DOHH2 (cell line): Measurements from ENCODE around the gene PPP1R18.

Experiments used
- H3F3A ChIP-seq: fragments of 200-600 bp; sonication (generic), shearing (Covaris generic); 2 replicates; pipeline ENCODE4 v1.6.0; 2016; ENCODE audit warnings: antibody characterized with exemption, mild to moderate bottlenecking; ENCODE audit not compliant: control insufficient read depth, insufficient read depth
- H3K27ac ChIP-seq: fragments of 200-600 bp; sonication (generic); 2 replicates; pipeline ENCODE4 v1.5.1; 2014; ENCODE audit warnings: low read depth, mild to moderate bottlenecking, low read length, moderate library complexity
- H3K27me3 ChIP-seq: fragments of 200-600 bp; sonication (generic); 2 replicates; pipeline ENCODE4 v1.6.1; 2014; ENCODE audit warnings: mild to moderate bottlenecking, low read length, mixed read lengths; ENCODE audit not compliant: control insufficient read depth
- H3K36me3 ChIP-seq: fragments of 200-600 bp; sonication (generic); 2 replicates; pipeline ENCODE4 v1.6.1; 2014; ENCODE audit warnings: mild to moderate bottlenecking, low read length, moderate library complexity, mixed read lengths; ENCODE audit not compliant: control insufficient read depth
- H3K4me1 ChIP-seq: fragments of 200-600 bp; sonication (generic); 2 replicates; pipeline ENCODE4 v1.6.1; 2014; ENCODE audit warnings: mild to moderate bottlenecking, low read length, mixed read lengths; ENCODE audit not compliant: control insufficient read depth
- H3K4me2 ChIP-seq: fragments of 200-600 bp; sonication (generic); 2 replicates; pipeline ENCODE4 v1.6.0; 2014; ENCODE audit warnings: mild to moderate bottlenecking, low read length, moderate library complexity
- H3K4me3 ChIP-seq: fragments of 200-600 bp; sonication (generic); 2 replicates; pipeline ENCODE4 v1.5.1; 2014; ENCODE audit warnings: mild to moderate bottlenecking, low read length, mixed read lengths
- H3K79me2 ChIP-seq: fragments of 200-600 bp; sonication (generic); 2 replicates; pipeline ENCODE4 v1.6.1; 2014; ENCODE audit warnings: mild to moderate bottlenecking, low read length, mixed read lengths; ENCODE audit not compliant: control insufficient read depth
- H3K9me2 ChIP-seq: fragments of 200-600 bp; sonication (generic); replicated peaks from 2 replicates; pipeline ENCODE4 v1.6.1; 2014; ENCODE audit warnings: mild to moderate bottlenecking, low read length, mixed read lengths; ENCODE audit not compliant: control insufficient read depth
- H3K9me3 ChIP-seq: fragments of 200-600 bp; sonication (generic); 2 replicates; pipeline ENCODE4 v1.6.1; 2014; ENCODE audit warnings: antibody characterized with exemption, low read length, mixed read lengths; ENCODE audit not compliant: control insufficient read depth, insufficient read depth
- H4K20me1 ChIP-seq: fragments of 200-600 bp; sonication (generic); 2 replicates; pipeline ENCODE4 v1.6.0; 2014; ENCODE audit warnings: low read depth, mild to moderate bottlenecking, antibody characterized with exemption, low read length, moderate library complexity; ENCODE audit not compliant: control insufficient read depth, insufficient read depth
- EZH2phosphoT487 ChIP-seq: fragments of 200-600 bp; sonication (generic); IDR thresholded peaks from 2 replicates; pipeline ENCODE4 v1.6.1; 2017; ENCODE audit warnings: borderline replicate concordance, mild to moderate bottlenecking, antibody characterized with exemption, low read length, moderate library complexity, mixed read lengths
- TF ChIP-seq, protein P1 (sequence below): fragments of 200-600 bp; sonication (generic); IDR thresholded peaks from one replicate; pipeline ENCODE4 v1.5.1; 2014; ENCODE audit warnings: antibody characterized with exemption, mild to moderate bottlenecking, low read depth, low read length; ENCODE audit not compliant: poor library complexity, severe bottlenecking

Gene PPP1R18

GRCh38 chr6:30712441-30712945 lies 26.0 kb upstream of the PPP1R18 start:
- H3K27me3 ChIP-seq = no peaks in the 10 kb centered on the region
- peaks cover 82% of the 10 kb centered on the region for H3K36me3 ChIP-seq
- no peak overlapping the region for H3K4me2 ChIP-seq
- no peaks in the 10 kb centered on the region for H3K9me3 ChIP-seq
- no peaks in the 10 kb centered on the region for H3K9me2 ChIP-seq
- peaks cover 7% of the 10 kb centered on the region; the same call in 1 of the 2 replicates for H3F3A ChIP-seq
- peaks cover 28% of the 10 kb centered on the region for H3K4me1 ChIP-seq
- H3K4me3 ChIP-seq = no peak overlapping the region
- H3K79me2 ChIP-seq = peaks cover 20% of the 10 kb centered on the region
- no peak overlapping the region for H3K27ac ChIP-seq
- no peaks in the 10 kb centered on the region for H4K20me1 ChIP-seq
- TF ChIP-seq, protein P1, sequence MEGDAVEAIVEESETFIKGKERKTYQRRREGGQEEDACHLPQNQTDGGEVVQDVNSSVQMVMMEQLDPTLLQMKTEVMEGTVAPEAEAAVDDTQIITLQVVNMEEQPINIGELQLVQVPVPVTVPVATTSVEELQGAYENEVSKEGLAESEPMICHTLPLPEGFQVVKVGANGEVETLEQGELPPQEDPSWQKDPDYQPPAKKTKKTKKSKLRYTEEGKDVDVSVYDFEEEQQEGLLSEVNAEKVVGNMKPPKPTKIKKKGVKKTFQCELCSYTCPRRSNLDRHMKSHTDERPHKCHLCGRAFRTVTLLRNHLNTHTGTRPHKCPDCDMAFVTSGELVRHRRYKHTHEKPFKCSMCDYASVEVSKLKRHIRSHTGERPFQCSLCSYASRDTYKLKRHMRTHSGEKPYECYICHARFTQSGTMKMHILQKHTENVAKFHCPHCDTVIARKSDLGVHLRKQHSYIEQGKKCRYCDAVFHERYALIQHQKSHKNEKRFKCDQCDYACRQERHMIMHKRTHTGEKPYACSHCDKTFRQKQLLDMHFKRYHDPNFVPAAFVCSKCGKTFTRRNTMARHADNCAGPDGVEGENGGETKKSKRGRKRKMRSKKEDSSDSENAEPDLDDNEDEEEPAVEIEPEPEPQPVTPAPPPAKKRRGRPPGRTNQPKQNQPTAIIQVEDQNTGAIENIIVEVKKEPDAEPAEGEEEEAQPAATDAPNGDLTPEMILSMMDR = no peak
- no peak for TF ChIP-seq EZH2phosphoT487

DNA sequence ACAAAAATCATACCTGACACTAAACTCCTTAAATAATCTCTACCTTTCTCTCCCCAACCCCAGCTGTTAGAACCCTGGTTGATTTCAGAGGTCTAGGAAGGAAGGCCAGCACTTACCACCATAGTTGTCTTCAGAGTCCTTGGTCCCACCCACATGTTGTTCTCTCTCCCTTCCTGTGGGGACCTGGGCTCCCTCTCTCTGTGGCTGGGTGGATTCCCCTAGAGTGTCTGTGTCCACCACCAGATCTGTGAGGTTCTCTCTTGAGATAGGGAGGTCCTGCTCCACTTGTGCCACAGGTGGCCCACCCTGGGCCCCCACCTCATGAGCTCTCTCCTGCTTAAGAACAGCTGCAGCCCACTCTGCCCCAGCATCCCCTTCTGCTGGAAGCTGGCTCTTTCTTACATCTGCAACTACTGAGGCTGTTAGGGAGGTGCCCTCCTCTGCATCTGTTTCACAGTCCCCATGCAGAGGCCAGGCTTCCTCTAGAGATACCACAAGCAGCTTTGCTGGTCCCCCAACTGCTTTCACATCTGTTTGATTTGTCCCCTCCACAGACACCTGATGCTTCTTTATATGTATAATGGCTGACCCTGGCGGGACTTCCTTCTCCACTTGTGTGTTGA lies 25.4 kb upstream of the PPP1R18 start:
- Histone ChIP-seq H3K4me1 (peaks cover 28% of the 10 kb centered on the region), H3K36me3 (peaks cover 87% of the 10 kb centered on the region), H3K4me3 (no peak overlapping the region), H3K79me2 (peaks cover 18% of the 10 kb centered on the region), H3K9me3 (no peaks in the 10 kb centered on the region), H3K27ac (no peak overlapping the region), H3K9me2 (no peaks in the 10 kb centered on the region), H3K4me2 (no peak overlapping the region), H3K27me3 (no peaks in the 10 kb centered on the region), H4K20me1 (no peaks in the 10 kb centered on the region), H3F3A (peaks cover 7% of the 10 kb centered on the region; the same call in 1 of the 2 replicates)
- TF ChIP-seq EZH2phosphoT487 = no peak

DNA sequence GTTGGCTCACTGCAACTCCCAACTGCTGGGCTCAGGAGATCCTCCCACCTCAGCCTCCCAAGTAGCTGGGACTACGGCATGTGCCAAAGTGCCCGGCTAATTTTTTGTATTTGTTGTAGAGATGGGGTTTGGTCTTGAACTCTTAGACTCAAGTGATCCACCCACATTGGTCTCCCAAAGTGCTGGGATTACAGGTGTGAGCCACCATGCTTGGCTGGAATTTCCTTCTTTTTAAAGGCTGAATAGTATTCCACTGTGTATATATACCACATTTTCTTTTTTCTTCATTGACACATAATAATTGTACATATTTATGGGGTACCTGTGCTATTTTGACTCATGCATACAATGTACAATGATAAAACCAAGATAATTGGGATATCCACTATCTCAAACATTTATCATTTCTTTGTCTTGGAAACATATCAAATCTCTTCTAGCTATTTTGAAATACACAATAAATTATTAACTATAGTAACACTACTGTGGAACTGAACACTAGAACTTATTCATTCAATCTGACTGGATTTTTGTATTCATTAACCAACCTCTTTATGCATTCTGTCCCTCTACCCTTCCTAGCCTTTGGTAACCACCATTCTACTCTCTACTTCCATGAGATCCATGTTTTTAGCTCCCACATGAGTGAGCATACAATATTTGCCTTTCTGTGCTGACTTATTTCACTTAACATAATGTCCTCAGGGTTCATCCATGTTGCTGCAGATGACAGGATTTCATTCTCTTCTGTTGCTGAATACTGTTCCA lies 22.8 kb upstream of the PPP1R18 start:
- no peak overlapping the region for H3K4me2 ChIP-seq
- TF ChIP-seq EZH2phosphoT487 = no peak
- TF ChIP-seq, protein P1 = no peak
- no peaks in the 10 kb centered on the region for H3K9me2 ChIP-seq
- no peaks in the 10 kb centered on the region for H3K9me3 ChIP-seq
- peaks cover 8% of the 10 kb centered on the region; the same call in 1 of the 2 replicates for H3K4me1 ChIP-seq
- no peaks in the 10 kb centered on the region for H4K20me1 ChIP-seq
- no peak overlapping the region for H3K27ac ChIP-seq
- no peaks in the 10 kb centered on the region for H3K79me2 ChIP-seq
- H3F3A ChIP-seq = peaks cover 7% of the 10 kb centered on the region; the same call in 1 of the 2 replicates
- H3K4me3 ChIP-seq = no peak overlapping the region
- no peaks in the 10 kb centered on the region for H3K27me3 ChIP-seq
- peaks cover 81% of the 10 kb centered on the region for H3K36me3 ChIP-seq

- Histone ChIP-seq H3K79me2 (no peaks in the 10 kb centered on the region), H3K9me3 (no peaks in the 10 kb centered on the region), H3K4me3 (no peak overlapping the region), H4K20me1 (no peaks in the 10 kb centered on the region), H3K36me3 (peaks cover 81% of the 10 kb centered on the region), H3K4me1 (peaks cover 6% of the 10 kb centered on the region; the same call in 1 of the 2 replicates), H3K4me2 (no peak overlapping the region), H3K9me2 (no peaks in the 10 kb centered on the region), H3F3A (peaks cover 7% of the 10 kb centered on the region; the same call in 1 of the 2 replicates), H3K27me3 (no peaks in the 10 kb centered on the region), H3K27ac (no peak overlapping the region)
- TF ChIP-seq, protein P1 = no peak
Measured at GRCh38 chr6:30707281-30707850, 20.9 kb upstream of the PPP1R18 start.
